ENCODE data around the gene RHOD. TPM values are rescaled to one million over a fixed set of nuclear protein-coding genes. Genes with fewer than 3 reads are reported as not detected.

RHOD gene
- total and polyA plus RNA-seq, 10 of the 15 experiments (the other 5 are each of a cell fraction or from before 2014, with no cell fraction given), result 0.15 to 2.6 (median 1.9) TPM; not detected in 2

GRCh38 chr11:67111261-67111660 lies 54.6 kb downstream of the RHOD start:
- ChIA-PET CTCF (interaction anchor here (0.5 to 0.9 kb wide), 2 partner anchors 13 to 37 kb away, joined by 3 read pairs; no protein-coding TSS in a partner anchor), POLR2A (interaction anchor here (0.7 to 1.4 kb wide), 2 partner anchors 8 to 9 kb away, joined by 3 read pairs; partner anchors contain the start of gene KDM2A), SMC1A (ENCODE audit: uncharacterized antibody, unreplicated experiment) (interaction anchor here (1.3 kb wide), 1 partner anchor 232 kb away, joined by 3 read pairs; no protein-coding TSS in a partner anchor), RAD21 (ENCODE audit: unreplicated experiment) (interaction anchor here (0.9 kb wide), 1 partner anchor 16 kb away, joined by 3 read pairs; no protein-coding TSS in a partner anchor)
- Histone ChIP-seq H3K9ac (ENCODE audit: control insufficient read depth, insufficient read depth, low read length) (no peak overlapping the region), H3K79me2 (ENCODE audit: control insufficient read depth, insufficient read depth, low read length) (no peaks in the 10 kb centered on the region), H3K4me2 (ENCODE audit: control insufficient read depth, insufficient read depth) (no peak overlapping the region), H3K27me3 (replicated peaks in 1 of 2; ENCODE audit: control insufficient read depth in 2 of 2, insufficient read depth in 2 of 2, low read length in 1 of 2) (no peaks in the 10 kb centered on the region), H2AFZ (ENCODE audit: control insufficient read depth, low read depth, low read length) (0 out of 2 replicates have a peak overlapping the region, but pooled peaks have one; percentile 24), H3K36me3 (ENCODE audit: control insufficient read depth in 2 of 2, insufficient read depth in 2 of 2, low read length in 1 of 2) (no peaks in the 10 kb centered on the region), H3K9me3 (replicated peaks; ENCODE audit: control insufficient read depth, insufficient read depth, low read length) (no peaks in the 10 kb centered on the region), H4K20me1 (ENCODE audit: control insufficient read depth, insufficient read depth) (no peaks in the 10 kb centered on the region), H3K4me1 (ENCODE audit: control insufficient read depth, insufficient read depth, low read length) (peaks cover 40% of the 10 kb centered on the region), H3K4me3 (no peak overlapping the region), H3K27ac (ENCODE audit: control insufficient read depth, insufficient read depth) (no peak overlapping the region)
- no peak for FAIRE-seq
- in situ Hi-C loops (cut with MboI) (no loop called here), intact Hi-C loops (cut with micrococcal nuclease; ENCODE audit: unreplicated experiment) (no loop called here)
- ATAC-seq, result no peak
- no TSS peak for BruUV-seq (replicated peaks)
- WGBS (ENCODE audit: insufficient coverage, insufficient replicate concordance, low lambda C conversion rate, missing lambda C conversion rate), result 11% methylated on average over 1 of the region's 1 CpG
- no peak for TF ChIP-seq CEBPB (IDR thresholded peaks at IDR 0.05; ENCODE audit: borderline replicate concordance in 1 of 2, low read depth in 2 of 2, low read length in 2 of 2)
- no peak for DNase-seq (ENCODE audit: low read depth, low spot score)

GRCh38 chr11:67113231-67113721 lies 56.6 kb downstream of the RHOD start:
- ChIA-PET SMC1A (ENCODE audit: uncharacterized antibody, unreplicated experiment) (interaction anchor here (0.8 to 3.8 kb wide), 5 partner anchors 8 to 149 kb away, joined by 4 to 28 read pairs (median 5); no protein-coding TSS in a partner anchor), CTCF (interaction anchor here (0.5 to 2.2 kb wide), 9 partner anchors 12 to 155 kb away, joined by 3 to 16 read pairs (median 4); no protein-coding TSS in a partner anchor), RAD21 (ENCODE audit: unreplicated experiment) (interaction anchor here (0.5 to 2.3 kb wide), 4 partner anchors 8 to 127 kb away, joined by 3 to 10 read pairs (median 4); no protein-coding TSS in a partner anchor), POLR2A (interaction anchor here (0.5 to 1.3 kb wide), 8 partner anchors 9 to 270 kb away, joined by 3 to 5 read pairs (median 3); no protein-coding TSS in a partner anchor)
- Histone ChIP-seq H3K79me2 (ENCODE audit: control insufficient read depth, insufficient read depth, low read length) (no peaks in the 10 kb centered on the region; the same call in 1 of the 2 replicates), H3K4me2 (ENCODE audit: control insufficient read depth, insufficient read depth) (peak overlapping the region; percentile 87), H3K9ac (ENCODE audit: control insufficient read depth, insufficient read depth, low read length) (peak overlapping the region; percentile 20; the same call in 1 of the 2 replicates), H3K36me3 (ENCODE audit: control insufficient read depth in 2 of 2, insufficient read depth in 2 of 2, low read length in 1 of 2) (no peaks in the 10 kb centered on the region), H3K27me3 (replicated peaks in 1 of 2; ENCODE audit: control insufficient read depth in 2 of 2, insufficient read depth in 2 of 2, low read length in 1 of 2) (no peaks in the 10 kb centered on the region), H3K4me3 (0 out of 2 replicates have a peak overlapping the region, but pooled peaks have one; percentile 10), H3K4me1 (ENCODE audit: control insufficient read depth, insufficient read depth, low read length) (peaks cover 36% of the 10 kb centered on the region), H4K20me1 (ENCODE audit: control insufficient read depth, insufficient read depth) (no peaks in the 10 kb centered on the region), H3K27ac (ENCODE audit: control insufficient read depth, insufficient read depth) (peak overlapping the region; percentile 47), H3K9me3 (replicated peaks; ENCODE audit: control insufficient read depth, insufficient read depth, low read length) (no peaks in the 10 kb centered on the region), H2AFZ (ENCODE audit: control insufficient read depth, low read depth, low read length) (peak overlapping the region; percentile 20)
- in situ Hi-C loops (cut with MboI) (no loop called here), intact Hi-C loops (cut with micrococcal nuclease; ENCODE audit: unreplicated experiment) (no loop called here)
- 23% methylated on average over 5 of the region's 5 CpGs for WGBS (ENCODE audit: insufficient coverage, insufficient replicate concordance, low lambda C conversion rate, missing lambda C conversion rate)
- ATAC-seq (peak; percentile 84), DNase-seq (ENCODE audit: low read depth, low spot score) (peak; percentile 79), FAIRE-seq (peak; percentile 86)
- BruUV-seq (replicated peaks), result no TSS peak
- no peak for TF ChIP-seq CEBPZ (IDR thresholded peaks at IDR 0.05; ENCODE audit: low read depth, low read length)
- peak in 1 of 2 experiments; percentile 23; a peak in 2 of 4 replicates for TF ChIP-seq IKZF2 (IDR thresholded peaks at IDR 0.05)
- TF ChIP-seq SPI1 (IDR thresholded peaks at IDR 0.05; ENCODE audit: borderline replicate concordance, insufficient read depth, low read depth, low read length), result peak; percentile 88
- no peak for TF ChIP-seq ZNF217 (IDR thresholded peaks at IDR 0.05)
- TF ChIP-seq MTA2 (IDR thresholded peaks at IDR 0.05; ENCODE audit: low read depth), result no peak
- TF ChIP-seq ATF3 (IDR thresholded peaks at IDR 0.05; ENCODE audit: borderline replicate concordance, extremely low read depth, low read depth, low read length), result no peak
- peak; percentile 33 for TF ChIP-seq MEF2B (IDR thresholded peaks at IDR 0.05; ENCODE audit: partially characterized antibody, poor library complexity, severe bottlenecking)
